ENCODE results near the gene MGAT3. TPM values are rescaled to one million over a fixed set of nuclear protein-coding genes. Genes with fewer than 3 reads are reported as not detected.

Gene MGAT3
- total and polyA plus RNA-seq, 2 of the 8 experiments (the other 6 are each of a cell fraction or from before 2014, with no cell fraction given), result 4.3 to 9.2 TPM

DNA sequence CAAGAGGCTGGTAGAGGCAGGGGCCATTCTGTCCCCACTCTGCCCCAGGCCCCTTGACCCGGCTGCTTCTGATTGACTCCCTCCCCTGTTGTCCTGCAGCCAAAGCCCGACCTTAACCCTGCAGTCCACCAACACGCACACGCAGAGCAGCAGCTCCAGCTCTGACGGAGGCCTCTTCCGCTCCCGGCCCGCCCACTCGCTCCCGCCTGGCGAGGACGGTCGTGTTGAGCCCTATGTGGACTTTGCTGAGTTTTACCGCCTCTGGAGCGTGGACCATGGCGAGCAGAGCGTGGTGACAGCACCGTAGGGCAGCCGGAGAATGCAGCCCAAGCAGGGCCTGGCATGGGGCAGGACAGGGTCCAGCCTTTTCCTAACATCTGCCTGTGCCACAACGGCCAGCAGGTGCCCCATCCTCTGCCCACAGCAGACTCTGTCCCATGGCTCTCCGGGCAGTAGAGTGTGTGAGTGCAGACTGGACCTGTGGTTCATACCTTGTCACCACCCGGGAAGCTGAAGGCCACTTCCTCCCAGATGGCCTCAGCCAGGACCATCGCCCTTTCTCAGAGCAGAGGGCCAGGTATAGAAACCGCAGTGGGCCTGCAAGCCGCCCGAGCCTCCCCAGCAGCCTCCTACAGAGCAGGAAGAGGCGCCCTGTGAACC lies 26.8 kb upstream of the MGAT3 start:
- 92% methylated on average over 27 of the region's 27 CpGs; no CpG with 5 or more reads in 1 of the 2 experiments for WGBS, 2 experiments (ENCODE audit: extremely low coverage in 1 of 2, insufficient coverage in 1 of 2, insufficient read length in 1 of 2, insufficient replicate concordance in 2 of 2, low coverage in 1 of 2, low lambda C conversion rate in 2 of 2, missing lambda C conversion rate in 1 of 2)
- Histone ChIP-seq H2AFZ (ENCODE audit: low read length) (no peak overlapping the region), H3K4me2 (ENCODE audit: insufficient read depth in 1 of 2, low read depth in 2 of 2, low read length in 2 of 2) (no peak overlapping the region), H3K4ac (replicated peaks; ENCODE audit: insufficient read length, low read depth, low read length) (peak overlapping the region; percentile 96), H3K27me3 (replicated peaks in 1 of 4; ENCODE audit: control insufficient read depth in 3 of 4, extremely low read depth in 1 of 4, insufficient read depth in 3 of 4, low read length in 3 of 4) (no peaks in the 10 kb centered on the region), H3K14ac (ENCODE audit: insufficient read length) (no peak overlapping the region), H4K5ac (ENCODE audit: insufficient read length, low read depth, low read length) (no peak overlapping the region), H3K4me1 (replicated peaks in 1 of 4; ENCODE audit: control insufficient read depth in 3 of 4, insufficient read depth in 4 of 4, low read length in 3 of 4) (peaks cover 8 to 23% (median 17%) of the 10 kb centered on the region in 4 experiments), H2BK5ac (ENCODE audit: low read depth, low read length) (peak overlapping the region; percentile 98), H4K91ac (replicated peaks; ENCODE audit: insufficient read length, low read length) (peak overlapping the region; percentile 93), H2BK20ac (ENCODE audit: low read length) (peak overlapping the region; percentile 66; the same call in 1 of the 2 replicates), H2BK120ac (replicated peaks; ENCODE audit: low read depth, low read length) (peak overlapping the region; percentile 67), H2AK5ac (ENCODE audit: low read depth, low read length) (peak overlapping the region; percentile 93; the same call in 1 of the 2 replicates), H4K20me1 (replicated peaks in 1 of 2; ENCODE audit: control insufficient read depth in 1 of 2, insufficient read depth in 2 of 2, low read length in 2 of 2) (peaks cover 0 to 3% of the 10 kb centered on the region in 2 experiments), H3K79me1 (ENCODE audit: low read depth, low read length) (no peaks in the 10 kb centered on the region; the same call in 1 of the 2 replicates), H3K9ac (replicated peaks in 1 of 4; ENCODE audit: extremely low read depth in 1 of 4, low read depth in 3 of 4, low read length in 3 of 4) (no peak overlapping the region), H3K56ac (replicated peaks; ENCODE audit: insufficient read length, low read depth, low read length) (no peak overlapping the region), H2BK15ac (ENCODE audit: low read length) (peak overlapping the region; percentile 81; the same call in 1 of the 2 replicates), H3K9me3 (ENCODE audit: insufficient read depth in 2 of 2, low read depth in 1 of 2, low read length in 1 of 2) (no peaks in the 10 kb centered on the region), H4K8ac (ENCODE audit: extremely low read depth, insufficient read depth, low read length) (peak overlapping the region; percentile 72; the same call in 1 of the 2 replicates), H3K4me3 (ENCODE audit: extremely low read depth in 1 of 4, insufficient read depth in 2 of 4, low read depth in 3 of 4, low read length in 4 of 4) (no peak overlapping the region), H3K23ac (ENCODE audit: insufficient read length) (no peak overlapping the region), H3K27ac (ENCODE audit: low read depth, low read length) (no peak overlapping the region), H2BK12ac (ENCODE audit: low read depth, low read length) (peak overlapping the region; percentile 98; the same call in 1 of the 2 replicates), H3K36me3 (ENCODE audit: control insufficient read depth in 2 of 4, insufficient read depth in 4 of 4, low read length in 3 of 4) (peaks cover 0 to 11% (median 3%) of the 10 kb centered on the region in 4 experiments; a peak in 4 of 8 replicates), H3K23me2 (ENCODE audit: low read depth, low read length) (no peaks in the 10 kb centered on the region; the same call in 1 of the 2 replicates), H3K18ac (ENCODE audit: extremely low read depth, low read length) (peak overlapping the region; percentile 24; the same call in 1 of the 2 replicates), H3K79me2 (ENCODE audit: control insufficient read depth in 1 of 2, insufficient read depth in 2 of 2, low read length in 2 of 2) (no peaks in the 10 kb centered on the region)
- DNase-seq (ENCODE audit: low read depth in 1 of 2, low spot score in 2 of 2), result no peak
- no peak for FAIRE-seq
- ChIA-PET CTCF (ENCODE audit: partially characterized antibody) (interaction anchor here (0.5 to 2.8 kb wide), 7 partner anchors 11 to 560 kb away, joined by 3 to 19 read pairs (median 3); no protein-coding TSS in a partner anchor), POLR2A (ENCODE audit: partially characterized antibody) (interaction anchor here (2.0 to 5.5 kb wide), 3 partner anchors 9 to 112 kb away, joined by 6 to 48 read pairs (median 13); partner anchors contain the start of genes ATF4 and RPL3)
- TF ChIP-seq NANOG (IDR thresholded peaks at IDR 0.05; ENCODE audit: insufficient read depth, low read depth, low read length, poor library complexity, severe bottlenecking) (no peak), SIN3A (conservative IDR thresholded peaks at IDR 0.05 in 1 of 2, IDR thresholded peaks at IDR 0.05 in 1 of 2; ENCODE audit: low read depth in 1 of 2, low read length in 2 of 2) (no peak), TAF1 (IDR thresholded peaks at IDR 0.05; ENCODE audit: low read depth, low read length) (no peak), SIRT6 (IDR thresholded peaks at IDR 0.05; ENCODE audit: low read length) (no peak)

Data from H1 (cell line).